Thymus (tissue), 11 donors: Measurements from ENCODE around the gene OR51D1. TPM values are rescaled to one million over a fixed set of nuclear protein-coding genes. Genes with fewer than 3 reads are reported as not detected.

Experiments
- DNase-seq, 9 donors: peaks; one replicate each; pipeline ENCODE4 v3.0.0-alpha.2; 2013; ENCODE audit warnings: low spot score in 9 of 9, low read depth in 6 of 9, missing footprints in 1 of 9
- H3K27ac ChIP-seq, 2 donors: one replicate each; pipeline ENCODE4 v1.5.1; 2013; ENCODE audit warnings: control low read depth in 1 of 2, low read depth in 1 of 2, low read length in 1 of 2, mild to moderate bottlenecking in 1 of 2, moderate library complexity in 1 of 2
- H3K27me3 ChIP-seq, 2 donors: one replicate each; pipeline ENCODE4 v1.5.1; 2013; ENCODE audit warnings: low read length in 1 of 2; ENCODE audit not compliant: control insufficient read depth in 2 of 2, insufficient read depth in 1 of 2
- H3K36me3 ChIP-seq, 2 donors: one replicate each; pipeline ENCODE4 v1.5.1; 2013; ENCODE audit warnings: low read length in 1 of 2, mild to moderate bottlenecking in 1 of 2, moderate library complexity in 1 of 2; ENCODE audit not compliant: control insufficient read depth in 2 of 2, insufficient read depth in 2 of 2
- H3K4me1 ChIP-seq, 2 donors: one replicate each; pipeline ENCODE4 v1.5.1; 2013; ENCODE audit warnings: low read length in 2 of 2; ENCODE audit not compliant: control insufficient read depth in 2 of 2, insufficient read depth in 2 of 2
- H3K4me3 ChIP-seq, 2 donors: one replicate each; pipeline ENCODE4 v1.5.1; 2013; ENCODE audit warnings: low read length in 2 of 2, control low read depth in 1 of 2, mild to moderate bottlenecking in 1 of 2
- H3K9me3 ChIP-seq, 2 donors: one replicate each; pipeline ENCODE4 v1.5.1; 2013; ENCODE audit warnings: low read length in 1 of 2, mild to moderate bottlenecking in 1 of 2; ENCODE audit not compliant: control insufficient read depth in 2 of 2, insufficient read depth in 1 of 2
- WGBS: extraction: QIAGEN DNeasy Blood & Tissue Kit; methylation state at CpG from one replicate; pipeline ENCODE4 v1.1.7; 2013; 5-methylcytosine and 5-hydroxymethylcytosine counted together
- polyA plus RNA-seq: library from polyadenylated mRNA; stranded (reverse); fragments of 200-250 nt; gene quantifications from one replicate; pipeline ENCODE4 v1.2.3, GENCODE V29; 2013
- total RNA-seq: library from RNA; stranded (reverse); fragments of 120-200 nt; gene quantifications from one replicate; pipeline ENCODE4 v1.2.4, GENCODE V29; 2013
- donor health status: healthy.

The OR51D1 gene
- total and polyA plus RNA-seq, 2 donors: under 0.01 TPM; not detected in 1

DNA sequence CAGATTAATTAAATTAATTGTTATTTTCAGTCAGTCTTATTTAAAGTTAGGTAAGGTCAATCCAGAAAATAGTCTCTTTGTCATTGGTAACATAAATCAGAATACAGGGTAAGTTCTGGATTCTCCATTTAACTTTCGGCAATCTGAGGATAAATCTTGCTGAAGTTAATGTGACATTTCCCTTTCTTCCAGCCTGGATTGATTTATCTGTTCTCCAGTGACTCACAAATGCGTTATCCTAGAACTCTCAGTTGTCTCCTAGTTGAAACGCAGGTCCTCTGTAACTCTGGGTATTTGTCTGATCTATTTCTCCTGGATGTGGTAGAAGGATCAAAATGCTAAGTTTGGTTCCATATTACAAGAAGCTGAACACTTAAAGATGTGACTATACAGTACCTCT lies 27.5 kb downstream of the OR51D1 start:
- no peak for DNase-seq
- no peaks in the 10 kb centered on the region for H3K4me1 ChIP-seq
- H3K27ac ChIP-seq: no peak overlapping the region
- no peaks in the 10 kb centered on the region for H3K36me3 ChIP-seq
- H3K27me3 ChIP-seq: no peaks in the 10 kb centered on the region
- 93% methylated on average over 3 of the region's 3 CpGs for WGBS
- H3K4me3 ChIP-seq: no peak overlapping the region
- H3K9me3 ChIP-seq: no peaks in the 10 kb centered on the region

DNA sequence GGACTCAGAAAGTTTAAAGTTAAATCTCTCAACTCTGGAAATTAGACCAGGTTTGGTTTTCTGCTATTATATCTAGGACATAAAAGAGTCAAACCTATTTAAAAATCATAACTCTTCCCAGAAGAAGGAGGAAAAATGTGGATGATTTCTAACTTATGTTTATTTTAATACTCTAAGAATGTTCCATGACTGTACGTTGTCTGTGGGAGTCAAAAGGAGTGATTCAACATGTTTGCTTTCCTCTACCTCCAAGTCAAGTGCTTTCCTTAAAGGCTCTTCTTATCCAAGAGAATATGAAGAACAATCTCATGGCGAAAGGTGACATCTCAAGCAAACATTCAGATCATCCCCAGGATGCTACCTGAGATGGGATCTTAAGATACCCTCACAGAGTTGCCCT lies 28.1 kb downstream of the OR51D1 start:
- no peaks in the 10 kb centered on the region for H3K9me3 ChIP-seq
- no peaks in the 10 kb centered on the region for H3K4me1 ChIP-seq
- no peaks in the 10 kb centered on the region for H3K27me3 ChIP-seq
- no peak overlapping the region for H3K4me3 ChIP-seq
- H3K36me3 ChIP-seq: no peaks in the 10 kb centered on the region
- 96% methylated on average over 2 of the region's 2 CpGs for WGBS
- H3K27ac ChIP-seq: no peak overlapping the region
- no peak for DNase-seq

DNA sequence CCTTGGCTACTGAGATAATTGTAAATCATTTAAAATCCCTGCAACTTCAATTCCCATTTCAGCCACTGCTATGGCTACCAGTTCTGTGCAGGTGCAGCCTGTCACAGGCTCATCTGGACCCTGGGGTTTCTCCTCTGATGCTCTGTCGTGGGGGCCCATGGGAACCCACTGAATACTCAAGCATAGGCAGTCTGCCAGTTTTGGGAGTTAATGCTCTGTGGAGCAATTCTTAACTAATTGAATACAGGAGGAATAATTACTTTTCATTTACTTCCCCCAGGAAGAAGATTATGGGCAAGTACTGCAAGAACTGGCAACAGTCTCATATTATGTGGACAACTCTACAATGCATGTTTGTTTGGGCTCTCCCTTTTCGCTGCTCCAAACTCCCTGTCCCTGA lies 34.5 kb downstream of the OR51D1 start:
- DNase-seq: no peak
- H3K9me3 ChIP-seq: no peaks in the 10 kb centered on the region
- no peak overlapping the region for H3K4me3 ChIP-seq
- H3K27ac ChIP-seq: no peak overlapping the region
- H3K36me3 ChIP-seq: no peaks in the 10 kb centered on the region
- H3K4me1 ChIP-seq: no peaks in the 10 kb centered on the region
- no peaks in the 10 kb centered on the region for H3K27me3 ChIP-seq
- 91% methylated on average over 2 of the region's 2 CpGs for WGBS

DNA sequence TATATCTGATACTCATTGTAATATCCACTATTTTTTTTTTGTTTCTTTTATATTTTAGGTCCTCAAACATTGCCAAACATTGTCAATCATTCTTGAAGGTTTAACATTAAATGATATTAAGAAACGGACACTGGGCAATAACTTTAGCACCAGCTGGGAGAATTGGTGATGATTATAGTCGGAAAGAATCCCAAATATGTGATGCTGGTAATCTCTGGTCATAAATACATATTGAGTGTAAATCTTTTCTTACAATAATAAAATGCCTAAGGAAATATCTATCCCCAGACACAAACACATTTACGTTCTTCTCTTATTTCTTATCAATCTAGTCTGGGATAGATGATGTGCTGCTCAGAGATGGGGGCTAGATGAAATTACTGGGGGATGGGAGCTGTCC lies 35.2 kb downstream of the OR51D1 start:
- DNase-seq: no peak
- no peak overlapping the region for H3K4me3 ChIP-seq
- H3K36me3 ChIP-seq: no peaks in the 10 kb centered on the region
- H3K9me3 ChIP-seq: no peaks in the 10 kb centered on the region
- 93% methylated on average over 3 of the region's 3 CpGs for WGBS
- no peak overlapping the region for H3K27ac ChIP-seq
- no peaks in the 10 kb centered on the region for H3K4me1 ChIP-seq
- H3K27me3 ChIP-seq: no peaks in the 10 kb centered on the region

DNA sequence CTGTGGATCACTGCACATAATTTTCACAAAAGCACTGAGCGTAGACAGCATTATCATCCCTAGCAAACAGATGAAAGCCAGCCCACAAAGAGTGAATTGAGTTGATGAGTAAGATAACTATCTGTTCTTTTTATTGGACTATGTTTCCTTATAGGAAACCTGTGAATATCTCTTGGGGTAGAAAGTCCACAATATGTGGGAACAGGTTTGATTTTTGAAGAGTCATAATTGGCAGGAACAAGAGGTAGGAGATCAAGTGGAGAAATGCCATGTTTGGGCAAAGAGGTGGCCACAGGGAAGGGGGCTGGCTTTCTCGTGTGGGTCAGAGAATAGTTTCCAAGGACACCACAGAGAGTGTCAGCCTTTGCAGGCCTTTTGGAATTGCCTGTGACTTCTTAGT lies 36.5 kb downstream of the OR51D1 start:
- Histone ChIP-seq H3K36me3 (no peaks in the 10 kb centered on the region), H3K4me1 (no peaks in the 10 kb centered on the region), H3K27ac (no peak overlapping the region), H3K27me3 (no peaks in the 10 kb centered on the region), H3K9me3 (no peaks in the 10 kb centered on the region), H3K4me3 (no peak overlapping the region)
- 89% methylated on average over 2 of the region's 2 CpGs for WGBS
- DNase-seq: no peak

DNA sequence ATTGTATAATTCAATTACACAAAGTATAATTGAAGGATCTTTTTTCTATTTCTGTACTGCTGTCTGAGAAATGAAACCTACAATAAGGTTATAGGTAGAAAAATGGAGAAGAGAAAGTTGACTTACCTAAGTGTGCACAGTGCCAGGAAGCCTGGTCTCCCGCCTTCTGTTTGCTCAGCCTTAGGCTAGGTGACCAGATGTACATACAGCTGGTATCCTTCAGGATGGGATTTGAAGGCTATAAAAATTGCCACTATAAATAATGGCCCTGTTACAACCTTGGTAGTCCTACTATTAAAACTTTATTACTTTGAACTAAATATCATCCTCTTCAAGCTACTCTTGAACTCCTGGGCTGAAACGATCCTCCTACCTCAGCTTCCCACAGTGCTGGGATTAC lies 40.7 kb downstream of the OR51D1 start:
- Histone ChIP-seq H3K27me3 (no peaks in the 10 kb centered on the region), H3K4me1 (no peaks in the 10 kb centered on the region), H3K36me3 (no peaks in the 10 kb centered on the region), H3K9me3 (no peaks in the 10 kb centered on the region), H3K27ac (no peak overlapping the region), H3K4me3 (no peak overlapping the region)
- WGBS: 97% methylated on average over 2 of the region's 2 CpGs
- DNase-seq: no peak

DNA sequence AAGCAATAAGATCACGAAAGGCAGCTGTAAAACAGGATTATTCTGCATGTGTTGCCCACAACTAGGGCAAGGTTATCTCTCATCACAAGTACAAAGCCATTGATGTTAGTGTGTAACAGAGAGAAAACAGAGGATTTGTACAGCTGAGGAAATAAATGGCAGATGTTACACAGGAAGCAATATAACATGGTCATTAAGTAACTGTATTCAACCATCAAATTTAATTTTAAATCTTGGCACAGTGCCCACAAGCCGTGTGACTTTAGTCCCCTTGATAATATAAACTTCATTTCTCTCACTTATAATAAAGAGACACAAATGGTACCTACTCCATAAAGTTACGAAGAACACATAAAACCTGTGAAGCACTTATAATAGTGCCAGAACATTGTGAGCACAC lies 43.1 kb downstream of the OR51D1 start:
- no peak for DNase-seq
- no peaks in the 10 kb centered on the region for H3K4me1 ChIP-seq
- no peaks in the 10 kb centered on the region for H3K36me3 ChIP-seq
- no peaks in the 10 kb centered on the region for H3K9me3 ChIP-seq
- H3K27ac ChIP-seq: no peak overlapping the region
- no peaks in the 10 kb centered on the region for H3K27me3 ChIP-seq
- 59% methylated on average over 3 of the region's 3 CpGs for WGBS
- no peak overlapping the region for H3K4me3 ChIP-seq

DNA sequence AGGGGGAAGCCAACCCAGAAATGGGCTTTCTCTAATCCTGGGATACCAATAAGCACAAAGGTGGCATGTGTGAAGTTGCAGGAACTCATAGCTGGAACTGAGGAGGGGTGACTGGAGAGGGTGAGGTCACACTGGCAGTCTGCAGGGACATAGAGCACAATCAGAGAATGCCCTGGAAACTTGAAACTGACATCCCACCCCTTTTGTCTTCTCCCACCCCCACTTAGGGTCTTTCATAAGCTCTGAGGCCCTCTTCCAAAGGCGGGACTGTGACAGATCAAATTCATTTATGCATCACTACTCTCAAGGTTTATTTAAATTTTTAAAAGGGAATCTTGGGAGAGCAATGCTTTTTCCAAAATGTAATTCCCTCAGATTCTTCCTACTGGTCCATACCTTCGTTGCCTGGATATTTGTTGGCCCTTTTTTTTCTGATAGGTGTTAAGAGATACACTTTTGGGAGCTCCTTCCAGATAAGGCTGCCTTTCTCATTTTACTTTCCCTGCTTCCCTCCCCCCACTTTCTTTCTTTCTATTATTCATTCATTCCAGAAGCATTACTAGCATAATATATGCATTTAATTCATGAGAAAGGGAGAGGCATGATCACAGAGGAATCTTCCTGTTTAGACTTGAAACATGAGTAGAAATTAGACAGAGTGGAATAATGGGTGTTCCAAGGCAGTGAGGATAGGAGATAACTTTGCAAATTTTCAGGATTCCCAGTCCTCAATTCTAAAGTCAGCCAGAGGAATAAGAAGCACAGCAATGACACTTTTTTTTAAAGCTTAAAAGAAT lies 45.5 kb downstream of the OR51D1 start:
- DNase-seq: no peak
- 82% methylated on average over 2 of the region's 2 CpGs for WGBS
- no peaks in the 10 kb centered on the region for H3K4me1 ChIP-seq

DNA sequence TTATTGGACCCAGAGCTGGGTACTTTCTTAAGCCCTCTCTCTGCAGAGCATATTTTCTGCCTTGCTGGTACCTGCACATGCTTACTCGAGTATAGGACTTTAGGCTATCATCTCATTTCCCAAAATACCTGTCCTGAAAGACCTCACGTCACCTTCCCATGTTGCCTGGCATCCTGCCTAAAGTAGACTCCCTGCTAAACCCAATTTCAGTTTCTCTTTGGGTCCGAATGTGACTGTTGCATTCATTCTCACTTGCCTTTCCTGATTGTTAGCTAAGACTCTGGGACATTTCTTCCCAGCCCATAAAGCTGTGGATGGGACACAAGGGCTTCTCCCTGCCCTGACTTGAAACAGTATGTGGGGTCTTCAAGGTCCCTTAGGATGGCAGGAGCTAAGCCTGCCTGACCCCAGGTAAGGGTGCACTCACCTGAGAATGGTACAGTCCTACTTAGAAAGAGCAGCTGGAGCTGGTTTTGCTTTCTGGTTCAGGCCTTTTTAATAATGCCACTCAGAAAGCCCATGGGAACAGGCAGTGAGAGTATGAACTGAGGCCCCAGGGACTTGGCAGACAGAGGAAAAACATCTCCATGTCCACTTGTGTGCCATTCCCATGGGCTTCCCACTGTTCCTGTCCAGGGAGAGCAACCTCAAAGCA lies 47.5 kb downstream of the OR51D1 start:
- no peak overlapping the region for H3K27ac ChIP-seq
- no peaks in the 10 kb centered on the region for H3K27me3 ChIP-seq
- DNase-seq: no peak
- H3K4me3 ChIP-seq: no peak overlapping the region
- H3K36me3 ChIP-seq: no peaks in the 10 kb centered on the region
- WGBS: 90% methylated on average over 3 of the region's 3 CpGs
- no peaks in the 10 kb centered on the region for H3K9me3 ChIP-seq
- no peaks in the 10 kb centered on the region for H3K4me1 ChIP-seq

More for the DNA sequence above, 45.5 kb downstream of the OR51D1 start:
- Histone ChIP-seq H3K27ac (no peak overlapping the region), H3K9me3 (no peaks in the 10 kb centered on the region), H3K36me3 (no peaks in the 10 kb centered on the region), H3K27me3 (no peaks in the 10 kb centered on the region), H3K4me3 (no peak overlapping the region)
